ENCODE results near the gene RAPGEF1. TPM values are rescaled to one million over a fixed set of nuclear protein-coding genes. Genes with fewer than 3 reads are reported as not detected.

RAPGEF1 gene
- total and polyA plus RNA-seq, 7 donors: 14.4 to 58.2 (median 45.3) TPM

DNA sequence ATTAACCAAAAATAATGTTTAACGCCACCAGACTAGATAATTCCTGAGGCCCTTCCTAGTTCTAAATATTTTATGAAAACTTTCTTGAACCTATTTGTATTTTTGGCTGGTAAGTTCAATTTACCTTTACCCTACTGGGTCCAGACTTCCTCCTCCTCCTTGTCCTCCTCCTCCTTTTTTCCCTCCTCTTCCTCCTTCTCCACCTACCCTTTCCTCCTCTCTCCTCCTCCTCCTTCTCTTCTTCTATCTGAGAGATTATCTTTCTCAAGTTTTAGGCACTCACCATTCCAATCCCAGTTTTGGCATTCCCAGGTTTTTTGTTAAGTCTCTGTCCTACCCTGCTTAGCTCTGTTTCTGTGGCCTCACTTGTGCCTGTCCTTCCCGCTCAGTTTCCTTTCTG lies 24.7 kb upstream of the RAPGEF1 start:
- Histone ChIP-seq H3K27ac (no peak overlapping the region), H3K9me3 (no peaks in the 10 kb centered on the region), H3K4me1 (peaks cover 0 to 9% (median 7%) of the 10 kb centered on the region in 4 donors), H3K4me3 (no peak overlapping the region), H3K36me3 (no peaks in the 10 kb centered on the region), H3K27me3 (peaks cover 0 to 15% (median 0%) of the 10 kb centered on the region in 3 donors)
- DNase-seq: no peak
- TF ChIP-seq POLR2AphosphoS5 (IDR thresholded peaks at IDR 0.05) (no peak), CTCF (IDR thresholded peaks at IDR 0.05) (no peak), POLR2A (IDR thresholded peaks at IDR 0.05) (no peak), EP300 (IDR thresholded peaks at IDR 0.05) (no peak)
- 72 to 77% methylated on average over 2 of the region's 2 CpGs for WGBS, 2 donors
- intact Hi-C loops (cut with DNase I): no loop called here

- intact Hi-C loops (cut with DNase I): loop anchor here (1.0 to 2.0 kb wide), 3 partner anchors 474 to 506 kb away; no protein-coding TSS in a partner anchor
- Histone ChIP-seq H3K36me3 (no peaks in the 10 kb centered on the region), H3K4me1 (peaks cover 0 to 9% (median 7%) of the 10 kb centered on the region in 4 donors), H3K4me3 (no peak overlapping the region), H3K27me3 (peaks cover 0 to 24% (median 0%) of the 10 kb centered on the region in 3 donors), H3K9me3 (no peaks in the 10 kb centered on the region), H3K27ac (no peak overlapping the region)
- 8 to 11% methylated on average over 38 of the region's 38 CpGs for WGBS, 2 donors
- TF ChIP-seq CTCF (IDR thresholded peaks at IDR 0.05) (peak; percentile 85 to 97 (median 90)), POLR2A (IDR thresholded peaks at IDR 0.05) (no peak), EP300 (IDR thresholded peaks at IDR 0.05) (no peak), POLR2AphosphoS5 (IDR thresholded peaks at IDR 0.05) (no peak)
- DNase-seq: peak; percentile 82
These were observed 22.6 kb upstream of the RAPGEF1 start for GRCh38 chr9:131762356-131762932.

DNA sequence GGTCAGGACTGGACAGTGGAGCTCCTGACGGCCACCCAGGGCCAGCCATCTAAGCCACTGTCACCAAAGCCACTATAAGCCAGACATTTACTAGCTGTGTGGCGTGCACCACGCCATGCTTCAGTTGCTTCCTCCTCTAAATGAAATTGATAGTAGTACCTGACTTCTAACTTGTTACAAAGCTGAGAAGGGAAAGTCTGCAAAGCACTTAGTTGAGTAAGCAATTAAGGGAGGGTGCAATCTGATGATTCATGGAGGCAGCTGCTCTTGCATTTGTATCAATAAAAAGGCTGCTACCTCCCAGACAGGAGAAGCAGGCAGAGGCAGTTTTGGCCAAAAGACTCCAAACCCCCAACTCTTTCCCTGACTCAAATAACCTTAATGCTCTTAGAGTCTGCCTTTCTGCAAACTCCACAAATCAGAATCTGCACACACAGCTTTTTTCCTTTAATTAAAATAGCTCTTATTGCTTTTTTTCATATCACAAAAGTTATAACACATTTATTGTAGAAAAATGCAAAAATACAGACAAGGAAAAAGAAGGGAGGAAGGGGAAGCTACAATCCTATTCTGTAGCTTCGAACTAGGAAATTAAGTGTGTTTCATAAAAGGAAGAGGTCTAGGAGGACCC lies 19.3 kb upstream of the RAPGEF1 start:
- DNase-seq: no peak
- Histone ChIP-seq H3K4me3 (no peak overlapping the region), H3K9me3 (no peaks in the 10 kb centered on the region), H3K4me1 (peaks cover 0 to 10% (median 7%) of the 10 kb centered on the region in 4 donors), H3K36me3 (no peaks in the 10 kb centered on the region), H3K27ac (no peak overlapping the region), H3K27me3 (peaks cover 0 to 48% (median 16%) of the 10 kb centered on the region in 3 donors)
- intact Hi-C loops (cut with DNase I): no loop called here
- TF ChIP-seq POLR2AphosphoS5 (IDR thresholded peaks at IDR 0.05) (no peak), CTCF (IDR thresholded peaks at IDR 0.05) (no peak), EP300 (IDR thresholded peaks at IDR 0.05) (no peak), POLR2A (IDR thresholded peaks at IDR 0.05) (no peak)
- WGBS, 2 donors: 32 to 45% methylated on average over 4 of the region's 4 CpGs

DNA sequence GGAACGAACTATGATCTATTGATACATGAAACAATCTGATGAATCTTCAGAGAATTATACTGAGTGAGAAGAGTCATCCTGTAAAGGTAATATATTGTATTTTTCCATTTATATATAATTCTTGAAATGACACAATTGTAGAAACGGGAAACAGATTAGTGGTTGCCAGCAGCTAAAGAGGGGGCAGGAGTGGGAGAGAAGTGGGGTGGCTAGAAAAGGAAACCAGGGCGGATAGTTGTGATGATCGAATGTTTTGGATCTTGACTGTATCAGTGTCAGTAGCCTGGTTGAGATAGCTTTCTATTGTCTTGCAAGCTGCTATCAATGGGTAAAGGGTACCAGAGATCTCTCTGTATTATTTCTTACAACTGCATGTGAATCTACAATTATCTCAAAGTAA lies 17.7 kb upstream of the RAPGEF1 start:
- peaks cover 0 to 48% (median 16%) of the 10 kb centered on the region in 3 donors for H3K27me3 ChIP-seq
- 49% methylated on average over 4 of the region's 4 CpGs for WGBS, 2 donors
- intact Hi-C loops (cut with DNase I): no loop called here

More for the DNA sequence above, 17.7 kb upstream of the RAPGEF1 start:
- no peaks in the 10 kb centered on the region for H3K36me3 ChIP-seq
- no peak overlapping the region for H3K27ac ChIP-seq
- H3K4me3 ChIP-seq: no peak overlapping the region
- no peak for TF ChIP-seq POLR2A (IDR thresholded peaks at IDR 0.05)
- TF ChIP-seq EP300 (IDR thresholded peaks at IDR 0.05): no peak
- no peak for TF ChIP-seq POLR2AphosphoS5 (IDR thresholded peaks at IDR 0.05)
- TF ChIP-seq CTCF (IDR thresholded peaks at IDR 0.05): no peak
- no peak for DNase-seq
- H3K4me1 ChIP-seq: peaks cover 0 to 8% (median 5%) of the 10 kb centered on the region in 4 donors
- no peaks in the 10 kb centered on the region for H3K9me3 ChIP-seq

All from sigmoid colon (tissue), 7 donors.